ENCODE data around the gene KLHL6.
A peak's percentile ranks its signal among the peaks of the same experiment; 100 is the strongest.
"Not testable (repeated sequence)": the region's sequence is repeated elsewhere in the genome, so short reads cannot be mapped to it uniquely, and the experiment has no call there.

The KLHL6 gene

DNA sequence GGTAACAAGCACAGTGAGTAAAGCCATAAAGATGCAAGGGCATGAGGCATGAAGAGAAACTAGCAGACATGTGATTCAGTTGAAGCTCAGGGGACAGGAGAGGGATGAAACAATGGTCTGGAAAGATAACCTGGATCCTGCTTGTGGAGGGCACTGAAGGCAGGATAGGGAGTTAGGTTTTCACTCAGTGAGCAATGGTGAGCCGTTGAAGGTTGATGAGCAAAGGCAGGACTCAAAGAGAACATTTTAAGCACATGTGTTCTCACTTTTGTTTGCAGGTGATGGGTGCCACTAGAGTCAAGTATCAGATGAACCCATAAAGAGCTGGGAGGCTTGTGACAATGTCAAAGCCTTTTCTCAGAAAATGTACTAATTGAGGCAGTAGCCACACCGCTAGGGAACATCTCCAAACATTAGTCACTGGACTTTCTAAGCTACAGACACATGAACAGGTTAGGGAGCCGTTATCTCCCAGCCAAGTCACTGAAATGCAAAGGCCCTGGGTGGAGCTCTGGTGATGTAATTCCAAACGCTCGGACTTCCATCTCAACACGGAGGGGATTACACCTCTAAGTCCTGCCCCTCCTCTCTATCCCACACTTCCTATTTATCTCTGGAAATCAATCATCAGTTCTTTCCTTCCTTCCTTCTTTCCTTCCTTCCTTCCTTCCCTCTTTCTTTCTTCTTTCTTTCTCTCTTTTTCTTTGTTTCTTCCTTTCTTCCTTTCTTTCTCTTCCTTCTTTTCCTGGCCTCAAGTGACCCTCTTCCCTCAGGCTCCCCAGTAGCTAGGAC, 22.7 kb downstream of the KLHL6 start:
- no peak for DNase-seq (ENCODE audit: low read depth in 4 of 4, low spot score in 1 of 4)

- no peak for DNase-seq (ENCODE audit: low read depth in 4 of 4, low spot score in 1 of 4)
Measured at GRCh38 chr3:183529717-183530116, 25.8 kb downstream of the KLHL6 start.

- DNase-seq (ENCODE audit: low read depth in 4 of 4, low spot score in 1 of 4): no peak
Measured at GRCh38 chr3:183529185-183529584, 26.3 kb downstream of the KLHL6 start.

- not testable (repeated sequence) for DNase-seq (ENCODE audit: low read depth in 4 of 4, low spot score in 1 of 4)
Measured at GRCh38 chr3:183528758-183529157, 26.7 kb downstream of the KLHL6 start.

GRCh38 chr3:183527428-183528379, 27.8 kb downstream of the KLHL6 start:
- DNase-seq (ENCODE audit: low read depth in 4 of 4, low spot score in 1 of 4): no peak

DNA sequence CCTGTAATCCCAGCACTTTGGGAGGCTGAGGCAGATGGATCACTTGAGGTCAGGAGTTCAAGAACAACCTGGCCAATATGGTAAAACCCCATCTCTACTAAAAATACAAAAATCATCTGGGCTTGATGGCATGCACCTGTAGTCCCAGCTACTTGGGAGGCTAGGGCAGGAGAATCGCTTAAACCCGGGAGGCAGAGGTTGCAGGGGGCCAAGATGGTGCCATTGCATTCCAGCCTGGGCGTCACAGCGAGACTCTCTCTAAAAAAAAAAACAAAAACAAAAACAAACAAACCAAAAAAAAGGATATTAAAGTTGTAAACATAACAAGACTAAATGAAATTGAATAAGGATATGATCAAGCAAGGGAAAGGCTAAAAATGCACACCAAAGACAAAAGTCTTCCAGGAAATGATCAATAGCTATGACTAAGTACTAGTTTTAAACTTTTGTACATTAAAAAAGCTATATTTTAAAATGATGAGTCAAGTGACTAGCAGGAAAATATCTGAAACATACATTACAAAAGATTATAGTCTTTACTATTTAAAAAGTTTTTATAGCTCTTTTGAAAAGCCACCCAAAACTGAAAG, 28.6 kb downstream of the KLHL6 start:
- no peak for DNase-seq (ENCODE audit: low read depth in 4 of 4, low spot score in 1 of 4)

DNA sequence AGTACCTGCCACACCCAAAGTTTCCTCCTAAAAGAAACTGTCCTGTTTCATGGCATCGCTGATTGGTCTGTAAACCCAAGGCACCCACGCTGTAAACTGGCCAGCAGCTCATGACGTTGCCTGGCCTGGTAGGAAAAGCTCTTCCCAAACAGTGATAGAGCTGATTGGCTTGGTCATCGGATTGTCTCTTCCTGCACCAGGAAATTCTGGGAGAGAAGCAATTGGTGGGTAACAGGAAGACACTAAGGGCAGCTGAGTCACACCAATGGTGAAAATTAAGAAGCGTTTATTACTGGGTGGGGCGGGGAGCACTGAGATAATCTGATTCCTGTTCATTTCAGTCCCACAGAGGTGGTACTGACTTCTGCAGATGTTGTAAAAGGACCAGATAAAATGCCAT, 31.0 kb downstream of the KLHL6 start:
- DNase-seq (ENCODE audit: low read depth in 4 of 4, low spot score in 1 of 4): no peak

DNA sequence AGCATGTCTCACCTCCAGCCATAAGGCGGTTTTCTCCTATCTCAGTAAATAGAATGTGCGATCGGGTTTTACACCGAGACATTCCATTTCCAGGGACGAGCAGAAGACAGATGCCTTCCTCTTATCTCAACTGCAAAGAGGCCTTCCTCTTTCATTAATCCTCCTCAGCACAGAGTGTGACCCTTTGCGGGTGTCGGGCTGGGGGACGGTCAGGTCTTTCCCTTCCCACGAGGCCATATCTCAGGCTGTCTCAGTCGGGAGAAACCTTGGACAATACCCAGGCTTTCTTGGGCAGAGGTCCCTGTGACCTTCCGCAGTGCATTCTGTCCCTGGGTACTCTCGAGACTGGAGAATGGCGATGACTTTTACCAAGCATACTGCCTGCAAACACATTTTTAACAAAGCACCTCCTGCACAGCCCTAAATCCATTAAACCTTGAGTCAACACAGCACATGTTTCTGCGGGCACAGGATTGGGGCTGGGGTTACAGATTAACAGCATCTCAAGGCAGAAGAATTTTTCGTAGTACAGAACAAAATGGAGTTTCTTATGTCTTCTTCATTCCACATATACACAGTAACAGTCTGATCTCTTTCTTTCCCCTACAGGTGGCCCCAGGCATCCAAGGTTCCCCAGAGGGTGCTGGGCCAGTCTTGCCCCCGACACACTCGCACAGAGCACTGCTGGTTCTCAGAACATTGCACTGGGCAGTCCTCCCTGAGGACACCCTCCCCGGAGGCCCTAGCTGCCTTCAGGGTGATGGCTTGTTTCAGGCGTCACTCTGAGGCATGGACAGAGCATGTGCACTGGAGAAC, 34.6 kb downstream of the KLHL6 start:
- not testable (repeated sequence) for DNase-seq (ENCODE audit: low read depth in 4 of 4, low spot score in 1 of 4)

- not testable (repeated sequence) for DNase-seq (ENCODE audit: low read depth in 4 of 4, low spot score in 1 of 4)
Measured at GRCh38 chr3:183520295-183520694, 35.2 kb downstream of the KLHL6 start.

- no peak for DNase-seq (ENCODE audit: low read depth in 4 of 4, low spot score in 1 of 4)
Measured at GRCh38 chr3:183519891-183520290, 35.6 kb downstream of the KLHL6 start.

DNA sequence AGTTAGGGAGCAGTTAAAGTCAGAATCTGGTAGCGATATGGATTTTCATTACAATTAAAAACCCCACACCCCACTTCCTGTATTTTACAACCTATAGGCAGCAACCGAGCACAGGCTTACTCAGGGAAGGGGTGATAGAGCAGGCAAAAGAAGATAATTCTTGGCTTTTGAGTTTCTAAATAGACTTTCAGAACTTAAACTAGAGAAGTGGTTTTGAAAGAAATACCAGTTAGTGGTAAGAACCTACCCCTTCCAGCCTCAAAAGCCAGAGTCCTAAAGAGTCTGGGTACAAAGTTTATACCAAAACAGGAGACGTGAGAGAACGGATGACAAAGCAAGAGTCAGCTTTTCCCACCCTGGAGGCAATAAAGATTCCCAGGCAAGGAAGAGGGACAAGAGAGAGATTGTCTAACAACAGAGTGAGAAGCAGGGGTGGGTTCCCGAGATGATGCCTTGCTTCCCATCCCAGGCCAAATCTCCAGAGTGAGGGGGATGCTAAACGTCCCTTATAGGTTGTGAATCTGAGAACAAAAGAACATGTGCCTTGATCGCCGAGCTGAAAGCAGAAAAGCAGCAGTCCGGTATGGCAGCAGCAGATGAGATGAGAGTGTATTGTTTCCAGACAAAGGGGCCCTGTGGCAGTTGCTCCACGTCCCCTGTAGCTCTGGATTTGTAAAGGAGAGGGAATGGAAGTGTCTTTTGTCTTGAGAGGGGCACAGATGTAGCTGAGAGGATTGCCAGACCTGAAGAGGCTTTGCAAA, 36.8 kb downstream of the KLHL6 start:
- no peak for DNase-seq (ENCODE audit: low read depth in 4 of 4, low spot score in 1 of 4)

- DNase-seq (ENCODE audit: low read depth in 4 of 4, low spot score in 1 of 4): no peak
Measured at GRCh38 chr3:183517607-183518006, 37.9 kb downstream of the KLHL6 start.

GRCh38 chr3:183515968-183516851, 39.3 kb downstream of the KLHL6 start:
- peak in 3 of 4 experiments; percentile 8 to 15 (median 9) for DNase-seq (ENCODE audit: low read depth in 4 of 4, low spot score in 1 of 4)

DNA sequence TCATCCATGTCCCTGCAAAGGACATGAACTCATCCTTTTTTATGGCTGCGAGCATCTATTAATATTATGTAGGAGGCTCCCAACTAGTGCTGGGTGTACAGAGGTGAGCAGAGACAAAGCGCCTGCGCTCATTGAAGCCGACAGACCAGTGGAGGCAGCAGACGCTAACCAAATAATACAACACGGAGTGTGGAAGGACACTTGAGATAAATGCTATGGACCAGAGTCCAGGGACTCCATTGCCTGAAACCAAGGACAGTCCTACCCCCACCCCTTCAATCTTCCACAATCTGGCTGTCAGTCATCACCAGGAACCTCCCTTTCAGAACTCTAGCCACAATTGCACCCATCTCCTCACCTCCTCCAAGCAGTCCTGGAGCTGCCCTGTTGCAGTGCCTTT, 41.5 kb downstream of the KLHL6 start:
- no peak for DNase-seq (ENCODE audit: low read depth in 4 of 4, low spot score in 1 of 4)

GRCh38 chr3:183513046-183513706, 42.3 kb downstream of the KLHL6 start:
- peak in 1 of 4 experiments; percentile 16 for DNase-seq (ENCODE audit: low read depth in 4 of 4, low spot score in 1 of 4)

- DNase-seq (ENCODE audit: low read depth in 4 of 4, low spot score in 1 of 4): not testable (repeated sequence)
Measured at GRCh38 chr3:183511286-183512131, 44.0 kb downstream of the KLHL6 start.

- no peak for DNase-seq (ENCODE audit: low read depth in 4 of 4, low spot score in 1 of 4)
Measured at GRCh38 chr3:183508821-183509220, 46.7 kb downstream of the KLHL6 start.

GRCh38 chr3:183507551-183507950, 48.0 kb downstream of the KLHL6 start:
- DNase-seq (ENCODE audit: low read depth in 4 of 4, low spot score in 1 of 4): no peak

Data from stimulated activated CD4-positive, alpha-beta T cell treated with anti-CD3 and anti-CD28 coated beads, Interleukin-1b, Interleukin-23, amount 100 ng/mL, for 24 hours (primary cell).